ENCODE measurements around the gene ADCYAP1. TPM values are rescaled to one million over a fixed set of nuclear protein-coding genes. Genes with fewer than 3 reads are reported as not detected.

Gene ADCYAP1
- total RNA-seq, 1 donor from 2014 or later, result 2.2 TPM

- no peaks in the 10 kb centered on the region for H3K36me3 ChIP-seq
- TF ChIP-seq POLR2AphosphoS5 (IDR thresholded peaks at IDR 0.05; ENCODE audit: insufficient read depth in 1 of 2, low read depth in 1 of 2) (no peak), POLR2A (IDR thresholded peaks at IDR 0.05) (no peak), CTCF (IDR thresholded peaks at IDR 0.05) (no peak)
- intact Hi-C loops (cut with DNase I), result no loop called here
- H3K4me3 ChIP-seq, result no peak overlapping the region
- no peak overlapping the region for H3K27ac ChIP-seq
- H3K4me1 ChIP-seq, result no peaks in the 10 kb centered on the region
- no peaks in the 10 kb centered on the region for H3K9me3 ChIP-seq
- no peak for DNase-seq (ENCODE audit: extremely low spot score in 2 of 2)
- no peaks in the 10 kb centered on the region for H3K27me3 ChIP-seq
These were observed 14.4 kb downstream of the ADCYAP1 start for GRCh38 chr18:919078-919477.

- Histone ChIP-seq H3K36me3 (no peaks in the 10 kb centered on the region), H3K4me3 (no peak overlapping the region), H3K9me3 (no peaks in the 10 kb centered on the region), H3K27ac (no peak overlapping the region), H3K4me1 (no peaks in the 10 kb centered on the region), H3K27me3 (no peaks in the 10 kb centered on the region)
- no peak for DNase-seq (ENCODE audit: extremely low spot score in 2 of 2)
- intact Hi-C loops (cut with DNase I), result no loop called here
- TF ChIP-seq POLR2AphosphoS5 (IDR thresholded peaks at IDR 0.05; ENCODE audit: insufficient read depth in 1 of 2, low read depth in 1 of 2) (no peak), CTCF (IDR thresholded peaks at IDR 0.05) (no peak), POLR2A (IDR thresholded peaks at IDR 0.05) (no peak)
These were observed 18.6 kb downstream of the ADCYAP1 start for GRCh38 chr18:923144-923866.

- H3K27me3 ChIP-seq, result no peaks in the 10 kb centered on the region
- H3K36me3 ChIP-seq, result no peaks in the 10 kb centered on the region
- no peak overlapping the region for H3K27ac ChIP-seq
- intact Hi-C loops (cut with DNase I), result no loop called here
- no peaks in the 10 kb centered on the region for H3K9me3 ChIP-seq
- TF ChIP-seq POLR2A (IDR thresholded peaks at IDR 0.05), result no peak
- no peak for TF ChIP-seq CTCF (IDR thresholded peaks at IDR 0.05)
- TF ChIP-seq POLR2AphosphoS5 (IDR thresholded peaks at IDR 0.05; ENCODE audit: insufficient read depth in 1 of 2, low read depth in 1 of 2), result no peak
- H3K4me1 ChIP-seq, result no peaks in the 10 kb centered on the region
- no peak for DNase-seq (ENCODE audit: extremely low spot score in 2 of 2)
- no peak overlapping the region for H3K4me3 ChIP-seq
These were observed 20.3 kb downstream of the ADCYAP1 start for GRCh38 chr18:924987-925386.

- Histone ChIP-seq H3K4me1 (no peaks in the 10 kb centered on the region), H3K4me3 (no peak overlapping the region), H3K36me3 (no peaks in the 10 kb centered on the region), H3K27ac (no peak overlapping the region), H3K9me3 (no peaks in the 10 kb centered on the region), H3K27me3 (no peaks in the 10 kb centered on the region)
- intact Hi-C loops (cut with DNase I), result no loop called here
- no peak for DNase-seq (ENCODE audit: extremely low spot score in 2 of 2)
- TF ChIP-seq POLR2A (IDR thresholded peaks at IDR 0.05) (no peak), CTCF (IDR thresholded peaks at IDR 0.05) (no peak), POLR2AphosphoS5 (IDR thresholded peaks at IDR 0.05; ENCODE audit: insufficient read depth in 1 of 2, low read depth in 1 of 2) (no peak)
These were observed 22.3 kb downstream of the ADCYAP1 start for GRCh38 chr18:926946-927345.

GRCh38 chr18:933082-933481 is 28.4 kb downstream of the ADCYAP1 start:
- Histone ChIP-seq H3K27me3 (no peaks in the 10 kb centered on the region), H3K27ac (no peak overlapping the region), H3K4me3 (no peak overlapping the region), H3K36me3 (no peaks in the 10 kb centered on the region), H3K9me3 (no peaks in the 10 kb centered on the region), H3K4me1 (no peaks in the 10 kb centered on the region)
- intact Hi-C loops (cut with DNase I), result no loop called here
- TF ChIP-seq POLR2AphosphoS5 (IDR thresholded peaks at IDR 0.05; ENCODE audit: insufficient read depth in 1 of 2, low read depth in 1 of 2) (no peak), CTCF (IDR thresholded peaks at IDR 0.05) (no peak), POLR2A (IDR thresholded peaks at IDR 0.05) (no peak)
- no peak for DNase-seq (ENCODE audit: extremely low spot score in 2 of 2)

All from vagina (tissue), 2 donors.